Left forelimb (tissue), 1 donor: ENCODE measurements around the gene PTS.

ENCODE experiments used
- DNase-seq: peaks from one replicate; pipeline ENCODE4 v3.0.0-alpha.2; 2018; ENCODE audit warnings: low spot score

The PTS gene

DNA sequence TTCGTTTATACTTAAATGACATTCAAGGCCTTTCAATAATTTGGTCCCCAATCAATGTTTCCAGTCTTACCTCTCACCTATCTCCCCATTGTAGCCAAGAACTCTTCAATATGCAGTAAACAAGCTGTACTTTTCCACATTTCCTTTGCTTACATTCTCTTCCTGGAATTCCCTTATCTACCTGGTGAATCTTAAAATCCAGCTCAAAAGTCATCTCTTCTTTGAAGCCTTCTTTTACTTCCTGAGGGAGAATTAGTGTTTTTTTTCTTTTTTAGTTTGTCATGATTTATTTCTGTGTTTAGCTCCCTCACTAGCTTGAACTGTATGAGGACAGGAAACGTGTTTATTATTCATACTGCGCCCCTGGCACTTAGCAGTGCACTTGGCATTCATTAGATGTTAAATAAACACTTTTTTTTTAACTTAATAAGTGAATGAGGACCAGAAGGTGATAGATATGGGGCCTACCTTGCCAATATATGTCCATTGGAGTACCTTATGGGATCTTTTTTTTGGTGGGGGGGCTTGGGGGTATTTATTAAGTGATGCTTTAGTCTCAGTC lies 4.9 kb upstream of the PTS start:
- no peak for DNase-seq

DNA sequence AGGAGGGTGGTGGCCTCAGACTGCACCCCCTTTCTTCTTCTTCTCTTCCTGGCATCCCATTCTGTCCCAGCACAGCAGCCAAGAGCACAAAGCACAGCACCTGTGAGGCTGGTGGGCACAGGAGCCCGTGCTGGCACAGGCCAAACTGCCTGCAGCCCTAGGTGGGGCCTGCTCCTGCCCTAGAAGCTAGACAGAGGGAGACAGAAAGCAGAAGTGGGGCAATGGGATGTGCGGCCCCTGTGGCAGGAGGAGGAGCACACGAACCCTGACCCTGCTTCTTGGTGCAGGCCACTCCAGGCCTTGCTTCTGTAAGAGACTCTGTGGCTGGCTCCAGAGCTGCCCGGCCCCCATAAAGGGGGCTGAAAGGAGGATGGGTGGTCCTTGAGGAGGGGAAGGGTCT lies 3.9 kb upstream of the PTS start:
- no peak for DNase-seq

DNA sequence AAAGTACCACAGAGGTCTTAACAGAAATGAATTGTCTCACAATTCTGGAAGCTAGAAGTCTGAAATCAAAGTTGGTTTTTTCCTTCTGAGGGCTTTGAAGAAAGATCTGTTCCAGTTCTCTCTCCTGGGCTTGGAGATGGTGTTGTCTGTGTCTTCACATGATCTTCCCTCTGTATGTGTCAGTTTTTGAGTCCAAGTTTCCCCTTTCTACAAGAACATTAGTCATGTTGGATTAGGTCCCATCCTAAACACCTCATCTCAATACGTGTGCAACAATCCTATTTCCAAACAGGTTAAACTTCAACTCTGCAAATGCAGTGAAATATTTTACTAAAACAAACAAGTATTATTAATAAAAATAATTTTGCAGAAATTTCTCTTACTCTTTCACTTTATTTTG lies 3.1 kb upstream of the PTS start:
- DNase-seq: no peak

DNA sequence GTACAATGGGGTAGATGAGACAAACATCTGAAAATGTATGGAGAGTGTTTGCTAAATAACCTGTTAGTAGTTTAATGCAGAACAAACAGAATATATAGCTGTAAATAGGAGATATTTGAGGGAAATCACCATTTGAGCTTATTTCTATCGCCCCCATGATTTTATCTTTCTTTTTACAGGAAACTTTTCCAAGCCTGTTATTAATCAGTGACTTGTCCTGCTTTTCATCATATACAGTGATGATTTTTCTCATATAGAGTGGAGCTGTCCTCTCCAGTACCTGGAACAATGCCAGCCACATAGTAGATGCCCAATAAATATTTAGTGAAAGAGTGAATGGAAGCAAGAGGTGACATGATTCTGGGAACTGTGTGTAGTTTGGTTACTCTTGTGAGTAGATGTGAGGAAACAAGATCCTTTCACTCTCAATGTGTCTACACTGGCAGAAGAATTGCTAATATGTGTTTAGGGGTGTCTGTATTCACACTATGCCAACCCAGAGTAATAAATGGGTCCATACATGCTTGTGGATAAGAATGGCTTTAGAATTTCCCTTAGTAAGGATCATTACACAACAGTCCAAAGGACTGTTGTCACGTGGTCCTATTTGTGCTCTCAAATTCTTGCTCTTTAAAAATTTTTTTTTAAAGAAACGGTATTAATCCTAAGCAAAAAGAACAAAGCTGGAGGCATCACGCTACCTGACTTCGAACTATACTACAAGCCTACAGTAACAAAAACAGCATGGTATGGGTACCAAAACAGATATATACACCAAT lies 2.3 kb upstream of the PTS start:
- DNase-seq: no peak

DNA sequence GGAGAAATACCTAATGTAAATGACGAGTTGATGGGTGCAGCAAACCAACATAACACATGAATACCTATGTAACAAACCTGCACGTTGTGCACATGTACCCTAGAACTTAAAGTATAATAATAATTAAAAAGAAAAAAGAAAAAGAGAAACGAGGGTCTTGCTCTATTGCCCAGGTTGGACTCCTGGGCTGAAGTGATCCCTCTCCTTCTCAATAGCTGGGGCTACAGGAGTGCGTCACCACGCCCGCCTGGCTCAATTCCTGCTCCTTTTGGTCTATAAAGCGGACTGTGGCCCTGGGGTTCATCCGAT lies 521 bp upstream of the PTS start:
- no peak for DNase-seq

DNA sequence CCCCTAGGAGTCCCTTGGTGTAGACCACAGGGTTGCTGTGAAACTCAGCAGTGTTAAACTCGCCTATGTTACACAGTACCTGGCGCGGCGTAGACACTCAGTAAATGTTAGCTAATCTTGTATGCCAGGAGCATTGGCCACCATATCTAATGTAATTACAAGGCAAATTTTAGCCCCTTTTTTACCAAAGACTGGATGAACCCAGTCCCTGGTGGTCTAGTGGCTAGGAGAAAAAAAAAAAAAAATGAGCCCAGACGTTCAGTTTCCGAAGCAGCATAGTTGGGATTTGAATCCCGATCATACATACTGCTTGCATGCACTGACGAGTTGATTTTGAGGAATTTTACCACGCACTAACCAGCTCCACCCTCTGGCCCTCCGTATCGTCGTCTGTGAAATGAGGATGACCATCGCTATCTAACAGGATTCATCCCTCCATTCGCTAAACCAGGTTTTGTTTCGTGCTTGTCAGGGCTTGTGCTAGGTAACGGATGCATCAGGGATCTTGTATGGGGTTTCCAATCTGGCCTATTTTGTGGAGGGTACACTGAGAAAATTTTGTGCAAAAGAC lies 688 bp downstream of the PTS start:
- DNase-seq: no peak

DNA sequence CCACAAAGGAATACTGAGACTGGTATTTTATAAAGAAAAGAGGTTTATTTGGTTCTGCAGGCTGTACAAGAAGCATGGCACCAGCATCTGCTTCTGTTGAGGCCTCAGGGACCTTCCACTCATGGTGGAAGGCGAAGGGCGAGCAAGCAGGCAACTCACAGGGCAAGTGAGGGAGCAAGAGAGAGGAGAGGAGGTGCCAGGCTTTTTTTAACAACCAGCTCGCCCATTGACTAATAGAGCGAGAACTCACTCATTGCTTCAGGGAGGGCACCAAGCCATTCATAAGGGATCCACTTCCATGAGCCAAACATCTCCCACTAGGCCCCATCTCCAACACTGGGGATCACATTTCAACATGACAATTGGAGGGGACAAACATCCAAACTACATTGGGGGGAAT lies 1.2 kb downstream of the PTS start:
- no peak for DNase-seq

DNA sequence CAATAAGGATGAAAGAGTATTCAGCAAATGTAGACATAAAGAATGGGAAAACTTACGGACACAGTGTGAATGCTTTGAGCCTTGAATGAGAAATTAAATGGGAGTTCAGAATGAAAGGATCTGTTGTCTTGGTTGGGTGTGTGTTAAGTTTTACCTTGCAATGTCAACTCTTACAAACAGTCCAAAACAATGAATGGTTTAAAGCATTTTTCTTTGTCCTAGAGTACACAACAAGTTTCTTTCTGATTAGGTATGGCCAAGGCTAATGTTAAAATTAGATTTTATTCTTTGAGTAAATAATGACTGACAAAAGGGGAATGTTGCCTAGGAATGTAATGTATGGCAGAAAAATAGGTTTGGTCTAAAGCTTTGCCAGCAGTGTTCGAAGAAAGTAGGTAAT lies 2.5 kb downstream of the PTS start:
- no peak for DNase-seq

DNA sequence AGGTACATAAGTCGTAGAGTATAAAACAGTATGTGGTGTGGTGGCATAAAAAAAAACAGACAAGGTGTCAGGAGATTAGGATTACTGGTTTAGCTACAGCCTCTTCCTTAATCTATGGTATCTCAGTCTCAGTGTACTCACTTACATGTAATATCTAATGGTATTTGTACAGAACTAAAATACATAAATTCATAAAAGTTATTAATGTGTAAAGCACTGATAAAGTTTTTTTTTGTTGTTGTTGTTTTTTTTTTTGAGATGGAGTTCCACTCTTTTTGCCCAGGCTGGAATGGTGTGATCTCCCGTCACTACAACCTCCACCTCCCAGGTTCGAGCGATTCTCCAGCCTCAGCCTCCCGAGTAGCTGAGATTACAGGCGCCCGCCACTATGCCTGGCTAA lies 2.9 kb downstream of the PTS start:
- no peak for DNase-seq

DNA sequence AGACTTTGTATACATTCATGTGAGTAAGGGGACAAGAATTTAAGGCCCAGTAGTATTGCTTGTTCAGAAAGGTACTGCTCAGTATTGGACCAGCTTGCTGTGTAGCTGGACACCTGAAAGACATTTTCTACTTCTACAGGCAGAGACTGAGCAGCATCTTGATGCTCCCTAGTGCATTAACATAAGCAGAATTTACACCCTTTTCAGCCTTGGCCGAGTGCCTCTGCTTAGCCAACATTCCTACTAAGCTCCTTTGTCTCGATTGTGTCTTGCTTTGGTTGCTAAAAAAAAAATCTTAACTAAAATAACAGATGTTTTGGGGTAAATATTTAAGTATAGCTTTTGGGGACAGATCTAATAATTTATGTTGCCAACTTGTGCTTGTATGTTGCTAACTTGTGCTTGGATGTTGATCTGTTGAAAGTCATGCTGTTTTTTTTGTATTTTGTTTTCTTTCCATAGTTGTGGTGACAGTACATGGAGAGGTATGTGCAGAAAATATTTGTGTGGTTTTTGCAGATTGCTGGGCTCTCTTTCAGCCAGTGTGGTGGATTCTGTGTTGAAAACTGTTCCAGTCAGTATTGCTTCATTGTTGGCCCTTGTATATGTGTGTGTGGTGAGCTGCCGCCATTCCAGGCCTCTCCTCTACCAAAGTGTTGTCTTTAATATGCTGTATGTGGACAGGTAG lies 3.7 kb downstream of the PTS start:
- DNase-seq: no peak

DNA sequence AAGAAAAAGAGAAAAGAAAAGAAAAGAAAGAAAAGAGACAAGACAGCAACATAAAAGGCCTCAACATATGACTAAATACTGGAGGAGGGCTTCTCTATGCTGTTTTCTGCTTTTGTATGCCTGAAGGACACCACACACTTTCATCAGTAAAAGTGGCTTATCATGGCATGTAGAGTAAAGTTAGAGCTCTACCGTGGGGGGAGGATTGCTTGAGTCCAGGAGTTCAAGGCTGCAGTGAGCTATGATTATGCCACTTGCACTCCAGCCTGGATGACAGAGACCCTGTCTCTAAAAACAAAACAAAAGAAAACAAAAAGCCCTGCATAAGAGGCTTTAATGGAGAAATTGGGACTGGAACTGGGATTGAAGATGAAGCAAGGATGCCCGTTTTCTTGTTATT lies 5.7 kb downstream of the PTS start:
- no peak for DNase-seq

DNA sequence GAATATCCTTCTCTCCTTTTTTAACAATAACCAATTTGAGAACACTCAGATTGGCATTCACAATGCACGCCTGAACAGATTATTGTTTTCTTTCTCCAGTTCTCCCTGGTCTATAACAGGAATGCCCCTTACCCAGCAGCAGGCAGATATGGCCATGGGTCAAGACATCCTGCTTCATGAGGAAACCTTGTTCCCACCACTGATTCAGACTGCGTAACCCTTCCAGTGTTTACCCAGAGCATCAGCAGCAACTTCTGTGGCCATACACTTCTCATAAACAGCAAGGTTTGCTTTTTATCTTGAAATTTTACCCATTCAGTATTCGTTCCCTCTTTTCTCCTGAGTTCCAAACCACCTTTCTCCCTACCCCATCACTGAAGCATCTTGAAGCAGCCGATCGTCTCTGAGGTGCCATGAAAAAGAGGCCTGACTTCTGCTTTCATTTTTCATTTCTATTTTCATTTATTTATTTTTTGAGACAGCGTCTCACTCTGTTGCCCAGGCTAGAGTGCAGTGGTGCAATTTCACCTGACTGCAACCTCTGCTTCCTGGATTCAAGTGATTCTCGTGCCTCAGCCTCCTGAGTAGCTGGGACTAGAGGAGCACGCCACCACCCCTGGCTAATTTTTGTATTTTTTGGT lies 9.6 kb downstream of the PTS start:
- no peak for DNase-seq

DNA sequence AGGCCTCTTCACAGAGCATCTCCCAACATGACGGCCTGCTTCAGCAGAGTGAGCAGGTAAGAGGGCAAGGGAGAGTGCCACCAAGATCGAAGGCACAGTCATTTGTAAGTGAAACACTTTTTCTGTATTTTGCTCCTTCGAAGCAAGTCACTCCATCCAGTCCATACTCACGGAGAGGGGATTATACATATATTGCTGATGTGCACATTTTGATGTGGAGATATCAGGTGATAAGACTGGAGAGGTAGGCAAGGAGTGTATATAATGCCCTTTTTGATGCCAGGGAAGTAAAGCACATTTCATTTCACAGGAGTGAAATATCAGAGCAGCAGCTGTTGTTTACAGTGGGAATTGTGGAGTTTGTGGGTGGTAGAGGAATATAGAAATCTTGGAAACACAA lies 11.2 kb downstream of the PTS start:
- no peak for DNase-seq

DNA sequence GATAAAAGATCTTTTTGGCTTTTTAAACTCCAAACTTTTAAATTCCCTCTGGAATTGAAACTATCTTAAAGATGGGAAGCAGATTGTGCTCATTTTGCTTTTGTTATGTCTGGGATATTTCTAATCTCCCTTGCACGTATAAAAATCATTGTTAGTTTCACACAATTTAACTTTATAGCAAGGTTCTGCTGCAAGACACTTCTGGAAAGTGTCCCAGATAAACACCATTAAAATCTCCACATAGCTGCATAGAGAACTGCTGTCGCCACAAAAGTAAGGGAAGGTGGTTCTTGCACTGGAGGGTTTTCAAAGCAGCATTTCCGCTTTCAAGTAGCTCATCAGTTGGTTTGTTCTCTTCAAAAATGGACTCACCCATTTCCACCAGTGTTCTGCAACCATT lies 11.8 kb downstream of the PTS start:
- no peak for DNase-seq

DNA sequence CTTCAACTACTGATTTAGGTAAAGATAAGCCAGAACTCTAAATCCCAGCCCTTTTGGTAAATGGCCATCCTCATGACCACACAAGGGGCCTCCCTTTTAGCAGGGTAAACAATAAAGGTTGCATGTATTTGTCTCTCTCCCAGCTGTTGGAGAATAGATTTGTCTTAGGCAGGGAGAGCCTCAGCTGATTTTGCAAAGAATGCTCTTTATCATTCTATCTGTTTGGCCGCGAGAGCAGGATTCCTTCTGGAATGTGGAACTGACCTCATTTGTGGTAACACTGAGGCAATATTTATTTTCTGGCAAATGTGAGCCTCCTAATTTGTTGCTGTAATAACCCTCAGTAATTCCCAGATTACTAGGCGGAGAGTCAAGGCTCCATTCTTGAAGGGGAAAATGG lies 15.3 kb downstream of the PTS start:
- DNase-seq: no peak

DNA sequence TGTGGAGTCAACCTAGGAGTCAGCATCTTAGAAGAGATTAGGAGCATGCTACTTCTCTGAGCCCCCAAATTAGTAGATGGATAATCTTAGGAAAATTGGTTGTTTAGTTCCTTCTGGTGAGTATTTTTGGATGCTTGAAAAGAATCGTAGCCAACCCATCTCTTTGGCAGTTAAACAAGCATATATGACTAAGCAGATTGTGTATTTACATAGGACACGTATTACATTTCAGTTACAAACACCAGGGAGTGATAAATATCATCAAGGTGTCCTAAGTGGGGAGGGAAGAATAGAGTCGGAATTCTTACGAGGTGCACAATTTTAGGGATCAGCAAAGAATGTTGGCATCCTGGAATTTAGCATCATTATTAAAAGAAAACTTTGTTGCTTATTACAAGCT lies 21.0 kb downstream of the PTS start:
- no peak for DNase-seq

DNA sequence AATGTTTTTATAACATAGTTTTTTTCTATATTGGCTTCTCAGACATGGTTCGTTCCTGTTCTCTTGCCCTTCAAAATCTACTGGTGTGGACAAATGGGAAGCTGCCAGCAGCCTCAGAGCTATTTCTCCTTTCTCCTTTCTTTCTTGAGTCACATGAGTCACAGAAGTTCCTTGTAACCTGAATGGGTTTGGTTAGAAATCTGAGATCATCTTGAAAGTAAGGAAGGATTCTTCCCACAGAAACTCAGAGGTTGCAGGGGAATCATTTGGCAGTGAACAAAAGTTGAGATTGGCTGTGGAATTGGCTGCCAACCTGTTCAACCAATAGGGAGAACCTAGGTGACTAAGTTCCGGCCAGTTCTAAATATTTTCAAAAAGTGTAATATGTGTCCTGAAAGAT lies 22.0 kb downstream of the PTS start:
- DNase-seq: no peak

DNA sequence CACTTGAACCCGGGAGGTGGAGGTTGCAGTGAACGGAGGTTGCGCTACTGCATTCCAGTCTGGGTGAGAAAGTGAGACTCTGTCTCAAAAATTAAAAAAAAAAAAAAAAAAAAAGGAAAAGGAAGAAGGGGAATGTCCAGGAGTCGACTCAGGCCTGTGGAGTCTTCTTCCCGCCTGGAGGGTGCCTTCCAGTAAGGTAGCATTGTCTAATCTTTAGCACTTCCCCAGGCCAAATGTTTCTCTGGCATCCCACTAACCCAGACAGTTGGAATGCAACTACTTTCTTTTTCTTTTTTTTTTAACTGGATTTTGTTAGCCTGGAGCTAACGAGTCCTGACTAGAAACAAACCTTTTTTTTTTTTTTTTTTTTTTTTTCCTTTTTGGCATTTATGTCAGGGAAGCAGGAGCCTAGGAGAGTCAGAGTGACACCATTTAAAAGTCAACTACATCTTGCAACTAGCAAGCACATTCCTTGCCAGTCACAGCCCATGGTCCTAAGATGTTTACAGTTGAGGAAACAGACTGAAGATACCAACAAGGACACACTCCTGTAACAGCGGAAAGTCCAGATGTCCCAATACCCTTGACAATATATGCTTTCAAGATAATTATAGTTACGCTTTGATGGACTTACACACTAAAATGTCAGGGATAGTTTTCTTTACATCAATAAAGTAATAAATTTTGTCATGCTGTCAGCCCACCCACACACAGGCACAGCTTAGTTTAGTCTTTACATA lies 23.8 kb downstream of the PTS start:
- no peak for DNase-seq

DNA sequence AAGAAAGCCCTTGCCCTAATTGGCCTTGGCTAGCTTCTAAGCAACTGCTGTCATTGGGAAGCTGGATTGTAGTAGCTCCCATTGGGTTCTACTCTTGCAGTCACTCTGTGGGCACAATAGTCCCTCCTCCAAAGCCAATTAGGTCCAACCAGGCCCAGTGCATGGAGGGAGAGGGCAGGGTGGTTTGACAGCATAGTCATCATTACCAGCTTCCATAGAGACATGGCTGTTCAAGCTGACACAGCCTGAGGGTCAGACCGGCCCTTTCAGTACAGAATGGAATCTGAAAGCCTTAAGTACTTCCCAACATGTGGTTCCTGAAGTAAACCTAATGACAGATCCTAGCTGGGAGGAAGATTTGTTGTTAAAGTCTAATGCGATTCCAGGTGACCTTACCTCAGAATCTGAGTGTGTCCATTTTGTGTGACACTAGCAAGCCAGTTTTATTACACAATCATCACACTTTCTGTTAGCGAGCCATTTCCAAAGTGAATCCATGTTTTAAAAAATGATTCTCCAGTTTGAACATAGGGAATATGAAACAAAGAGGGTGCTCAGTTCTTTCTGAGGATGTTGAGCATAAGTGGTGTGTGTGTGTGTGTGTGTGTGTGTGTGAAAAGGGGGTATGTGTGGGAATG lies 27.5 kb downstream of the PTS start:
- no peak for DNase-seq

DNA sequence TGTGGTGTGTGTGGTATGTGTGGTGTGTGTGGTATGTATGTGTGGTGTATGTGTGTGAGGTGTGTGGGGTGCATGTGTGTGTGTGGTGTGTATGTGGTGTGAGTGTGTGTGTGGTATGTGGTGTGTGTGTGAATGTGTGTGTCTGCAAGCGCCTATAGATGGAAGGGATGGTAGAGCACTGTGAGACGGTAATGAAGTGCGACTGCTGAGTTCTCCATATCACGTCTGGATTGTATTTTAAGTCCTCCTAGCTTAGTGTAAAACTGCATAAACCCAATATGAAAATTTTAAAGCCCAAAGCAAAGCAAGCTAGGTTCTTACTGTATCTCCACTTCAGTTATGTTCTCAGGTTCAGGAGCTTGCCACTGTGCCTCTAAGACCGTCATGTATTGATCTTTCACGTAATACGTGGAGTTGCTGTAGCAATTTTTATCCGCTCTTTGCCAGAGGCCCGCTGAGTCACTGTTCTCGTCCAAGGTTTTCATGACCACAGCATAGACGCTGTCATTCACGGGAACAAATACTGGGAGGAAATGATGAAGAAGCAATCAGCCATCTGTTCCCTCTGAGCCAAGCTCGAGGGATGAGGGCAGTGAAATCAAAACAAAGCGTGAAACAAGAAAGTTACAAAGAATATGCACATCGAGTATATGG lies 29.0 kb downstream of the PTS start:
- no peak for DNase-seq

DNA sequence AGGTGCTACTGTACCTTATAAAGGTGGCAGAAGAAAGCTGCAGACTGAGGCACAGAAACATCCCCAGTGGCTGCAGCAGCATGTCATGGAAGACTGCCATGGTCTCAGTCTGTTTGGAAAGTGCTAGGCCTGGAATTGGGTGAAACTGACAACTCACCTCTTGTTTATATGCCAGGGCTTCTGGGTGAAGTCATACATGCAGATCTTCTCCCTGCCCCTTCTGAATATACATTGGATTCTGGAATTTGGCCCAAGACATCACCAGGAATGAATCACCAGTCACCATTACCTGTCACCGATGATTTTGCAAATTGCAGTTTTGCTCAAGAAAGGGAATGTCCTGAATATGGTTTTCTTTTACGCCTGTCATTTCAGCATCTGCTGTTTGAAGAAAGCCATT lies 34.3 kb downstream of the PTS start, which contains the start of gene PLET1:
TSS of gene PLET1 (minus strand) at position 371 of the 400 bp plus-strand sequence. CDS start at position 100, 271 bp downstream.
- no peak for DNase-seq
